GM21717 (cell line): ENCODE measurements around the gene ENGASE.
"Not testable (repeated sequence)": the region's sequence is repeated elsewhere in the genome, so short reads cannot be mapped to it uniquely, and the experiment has no call there.

ENCODE experiments used
- ATAC-seq: cut with Tn5 transposase; IDR thresholded peaks from one replicate; pipeline ENCODE4 v1.9.1; 2021; ENCODE audit warnings: mild to moderate bottlenecking, moderate library complexity; ENCODE audit not compliant: unreplicated experiment

Gene ENGASE, protein sequence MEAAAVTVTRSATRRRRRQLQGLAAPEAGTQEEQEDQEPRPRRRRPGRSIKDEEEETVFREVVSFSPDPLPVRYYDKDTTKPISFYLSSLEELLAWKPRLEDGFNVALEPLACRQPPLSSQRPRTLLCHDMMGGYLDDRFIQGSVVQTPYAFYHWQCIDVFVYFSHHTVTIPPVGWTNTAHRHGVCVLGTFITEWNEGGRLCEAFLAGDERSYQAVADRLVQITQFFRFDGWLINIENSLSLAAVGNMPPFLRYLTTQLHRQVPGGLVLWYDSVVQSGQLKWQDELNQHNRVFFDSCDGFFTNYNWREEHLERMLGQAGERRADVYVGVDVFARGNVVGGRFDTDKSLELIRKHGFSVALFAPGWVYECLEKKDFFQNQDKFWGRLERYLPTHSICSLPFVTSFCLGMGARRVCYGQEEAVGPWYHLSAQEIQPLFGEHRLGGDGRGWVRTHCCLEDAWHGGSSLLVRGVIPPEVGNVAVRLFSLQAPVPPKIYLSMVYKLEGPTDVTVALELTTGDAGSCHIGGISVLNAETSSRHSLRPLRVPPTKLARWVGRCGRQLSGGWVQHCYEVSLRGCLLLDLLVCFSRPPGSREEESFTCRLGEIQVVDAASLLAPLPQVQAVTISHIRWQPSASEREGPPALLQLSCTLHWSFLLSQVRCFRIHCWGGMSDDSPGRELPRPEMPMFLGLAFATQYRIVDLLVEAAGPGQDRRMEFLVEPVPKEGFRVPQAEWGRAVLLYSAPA

DNA sequence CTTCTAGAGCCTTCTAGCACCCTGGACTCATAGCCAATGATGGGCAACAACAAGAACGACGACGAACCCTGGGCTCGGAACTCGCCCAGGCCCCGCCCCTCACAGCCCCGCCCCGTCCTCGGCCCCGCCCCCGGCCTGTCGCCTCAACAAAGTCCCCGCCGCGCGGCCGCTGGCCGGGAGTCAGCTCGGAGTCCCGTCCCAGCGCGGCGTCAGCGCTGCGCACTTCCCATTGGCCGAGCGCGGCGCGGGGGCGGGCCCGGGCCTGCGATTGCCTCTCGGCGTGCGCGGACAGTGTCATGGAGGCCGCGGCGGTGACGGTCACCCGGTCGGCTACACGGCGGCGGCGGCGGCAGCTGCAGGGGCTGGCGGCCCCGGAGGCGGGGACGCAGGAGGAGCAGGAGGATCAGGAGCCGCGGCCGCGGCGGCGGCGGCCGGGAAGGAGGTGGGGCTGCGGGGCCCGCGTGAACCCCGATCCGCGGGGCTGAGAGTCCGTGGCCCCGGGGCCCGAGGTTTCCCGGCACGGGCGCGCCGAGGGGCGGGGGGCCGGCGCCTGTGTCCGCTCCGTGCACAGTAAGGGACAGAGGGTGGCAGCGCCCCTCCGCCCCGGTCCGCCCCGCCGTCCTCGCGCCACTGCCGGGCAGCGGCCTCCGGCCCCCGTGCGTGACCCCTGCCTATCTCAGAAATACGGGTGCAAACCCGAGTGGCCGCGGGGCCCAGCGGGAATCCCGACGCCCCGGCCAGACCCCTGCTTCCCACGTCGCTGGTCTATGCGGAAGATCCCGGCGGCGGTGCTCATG lies at the start of gene ENGASE:
TSS of gene ENGASE (plus strand) at position 176 of the 797 bp plus-strand sequence. CDS start at position 297, 121 bp downstream.
- peak; percentile 85 for ATAC-seq

DNA sequence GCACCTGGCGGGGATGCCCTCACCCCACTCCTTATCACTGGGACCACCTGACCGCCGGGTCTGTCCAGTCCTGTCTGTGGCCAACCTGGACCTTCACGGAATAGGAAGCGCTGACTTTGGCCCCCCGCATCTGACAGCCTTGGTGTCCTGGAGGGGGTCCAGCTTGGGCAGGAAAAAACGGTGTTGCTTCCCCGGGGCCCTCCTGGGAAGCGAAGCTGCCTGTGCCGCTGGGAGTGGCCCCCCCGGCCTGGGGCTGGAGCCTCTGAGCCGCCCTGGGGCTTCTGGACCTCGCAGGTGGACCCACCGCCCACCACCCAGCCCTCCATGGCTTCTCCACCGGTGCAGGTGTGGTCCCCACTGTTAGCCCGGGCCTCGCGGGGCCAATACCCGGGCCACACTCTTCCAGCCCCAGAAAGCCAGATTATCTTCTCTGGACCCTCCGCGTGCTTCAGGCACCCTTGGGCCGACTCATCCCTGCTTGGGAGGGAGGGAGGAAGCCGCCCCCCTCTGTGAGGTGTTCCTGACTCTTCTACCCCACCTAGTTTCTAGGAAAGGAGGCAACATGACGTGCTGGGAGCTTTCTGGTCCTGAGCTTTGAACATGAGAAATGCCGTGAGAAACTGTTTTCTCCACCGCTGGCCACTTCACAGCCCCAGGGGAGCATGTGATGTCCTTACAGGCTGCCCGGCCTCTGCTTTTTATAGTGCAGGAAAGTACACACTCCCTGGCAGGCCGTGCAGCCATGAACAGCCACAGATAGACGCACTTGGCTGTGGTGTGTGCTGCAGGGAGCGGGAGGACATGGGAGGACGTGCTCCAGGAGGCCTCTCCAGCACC lies 49.5 kb upstream of the ENGASE start:
- ATAC-seq: no peak

DNA sequence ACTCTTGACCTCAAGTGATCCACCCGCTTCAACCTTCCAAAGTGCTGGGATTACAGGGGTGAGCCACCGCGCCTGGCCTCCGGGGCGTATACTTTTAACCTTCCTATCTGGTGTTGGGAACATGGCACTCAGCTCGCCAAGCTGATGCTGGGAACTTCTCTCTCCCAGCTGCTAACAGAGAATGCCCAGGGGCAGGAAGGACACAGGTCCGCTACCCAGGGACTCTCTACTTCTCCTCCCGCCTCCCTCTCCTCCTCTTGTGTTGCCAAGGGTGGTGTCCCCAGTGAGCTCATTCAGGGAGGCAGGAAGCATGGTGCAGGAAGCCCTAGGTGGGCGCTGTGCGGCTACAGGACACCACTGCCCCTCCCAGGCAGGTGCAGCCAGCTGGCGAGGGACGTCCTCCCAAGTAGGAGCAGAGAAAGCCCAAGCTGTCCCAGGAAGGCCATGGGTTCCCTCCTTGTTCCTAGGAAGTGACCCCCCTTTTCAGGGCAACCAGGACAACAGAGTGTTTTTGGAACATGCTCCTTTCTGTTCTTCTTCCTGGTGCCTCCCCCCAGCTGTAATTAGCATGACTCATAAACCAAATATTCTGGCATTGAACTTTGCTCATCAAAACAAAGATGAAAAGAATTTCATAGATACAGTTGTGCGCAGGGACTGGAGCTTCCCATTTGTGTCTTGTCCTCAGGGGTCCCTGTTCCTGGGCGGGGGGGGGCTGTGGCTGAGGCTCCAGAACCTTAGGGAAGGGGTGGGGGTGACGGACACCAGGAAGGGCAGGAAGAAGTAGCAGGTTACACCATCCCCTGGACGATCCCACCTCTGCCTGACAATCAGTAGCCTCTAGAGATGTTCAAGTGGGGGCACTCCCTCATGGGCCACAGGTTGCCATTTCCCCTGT lies 48.0 kb upstream of the ENGASE start:
- ATAC-seq: no peak

DNA sequence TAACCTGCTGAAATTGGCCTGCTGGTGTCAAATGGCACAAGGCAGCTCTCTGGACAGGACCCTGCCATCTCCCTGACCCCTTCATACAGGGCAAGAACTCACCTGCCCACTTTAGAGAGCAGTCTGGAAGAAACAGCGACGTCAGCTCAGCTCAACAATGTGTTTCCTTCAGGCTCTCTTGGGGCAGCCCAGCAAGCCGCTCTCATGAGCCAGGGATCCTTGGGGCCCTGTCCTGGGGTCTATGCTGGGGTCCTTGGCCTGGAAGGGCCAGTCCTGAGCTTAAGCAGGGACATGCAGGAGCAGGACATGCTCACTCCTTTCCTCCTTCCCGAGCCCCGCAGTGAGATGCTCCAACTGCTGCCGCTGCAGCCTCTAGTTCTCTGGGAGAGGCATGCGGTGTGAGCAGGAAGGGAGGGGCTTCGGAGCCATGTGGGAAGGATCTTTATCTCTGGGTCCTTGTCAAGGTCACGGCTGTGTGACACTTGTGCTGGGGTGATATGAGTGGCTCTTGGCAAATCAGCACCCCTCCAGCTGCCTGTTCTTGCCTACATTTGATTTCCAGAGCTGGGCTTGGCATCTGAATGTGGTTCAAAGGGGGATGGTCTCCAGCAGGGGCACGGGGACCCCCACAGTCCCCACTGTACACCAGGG lies 47.2 kb upstream of the ENGASE start:
- ATAC-seq: no peak

DNA sequence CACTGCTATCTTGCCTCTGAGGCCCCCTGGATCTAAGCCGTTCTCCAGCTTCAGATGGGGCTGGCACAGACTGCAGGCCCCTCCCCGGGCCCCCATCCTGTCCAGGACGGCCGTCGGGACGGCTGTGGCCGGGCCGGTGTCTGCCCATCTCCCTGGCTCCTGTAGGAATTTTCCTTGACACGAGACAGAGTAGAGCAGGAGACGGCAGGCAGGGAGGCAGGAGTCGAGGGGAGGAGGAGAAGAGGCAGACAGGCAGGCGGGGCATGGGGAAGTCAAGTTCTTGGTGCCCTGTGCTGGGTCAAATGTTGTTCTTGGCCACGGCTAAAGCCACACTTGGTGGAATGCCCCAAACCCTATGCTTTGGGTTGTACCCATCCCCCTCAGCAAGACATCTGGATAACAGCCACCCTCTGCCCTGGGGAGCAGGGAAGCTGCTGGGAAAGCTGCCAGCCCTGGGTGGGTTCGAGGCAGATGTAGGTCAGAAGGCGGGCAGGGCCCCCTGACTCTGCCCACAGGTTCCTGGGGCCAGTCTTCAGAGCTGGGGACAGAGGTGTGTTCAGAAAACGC lies 46.6 kb upstream of the ENGASE start:
- ATAC-seq: no peak

DNA sequence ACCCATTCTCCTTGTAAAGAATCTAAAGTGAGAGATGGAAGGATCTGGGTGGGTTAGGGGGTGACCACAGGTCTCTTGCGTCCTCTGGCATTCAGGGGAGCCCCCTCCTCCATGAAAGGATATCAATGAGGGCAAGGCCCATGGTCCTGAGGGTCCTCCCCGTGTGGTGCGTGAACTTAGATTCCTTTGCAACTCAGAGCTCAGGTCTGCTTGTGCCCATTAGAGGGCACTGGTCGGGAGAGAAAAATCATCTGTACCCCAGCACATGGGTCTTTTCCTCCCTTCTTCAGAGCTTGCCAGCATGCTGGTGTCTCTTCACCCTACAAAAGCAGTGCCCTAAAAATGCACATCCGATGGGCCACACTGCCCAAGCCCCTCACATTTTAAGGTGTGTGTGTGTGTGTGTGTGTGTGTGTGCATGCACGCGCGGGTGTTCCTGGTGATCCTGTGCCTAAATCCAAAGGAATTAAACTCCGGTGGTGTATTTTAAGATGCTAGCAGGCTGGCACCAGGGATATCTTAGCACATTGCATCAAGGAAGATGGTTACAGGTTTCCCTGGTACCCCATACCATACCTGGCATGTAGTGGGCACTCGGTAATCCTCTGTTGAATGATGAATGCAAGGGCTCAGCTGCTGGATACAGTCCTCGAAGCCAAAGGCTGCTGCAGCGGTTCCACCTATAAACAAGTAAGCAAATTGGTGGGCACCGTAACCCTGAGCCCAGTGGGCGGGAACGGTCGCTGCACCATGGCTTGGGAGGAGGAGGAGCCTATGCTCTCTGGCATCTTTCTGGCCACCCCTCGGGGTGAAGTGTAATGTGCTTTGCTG lies 45.9 kb upstream of the ENGASE start:
- no peak for ATAC-seq

DNA sequence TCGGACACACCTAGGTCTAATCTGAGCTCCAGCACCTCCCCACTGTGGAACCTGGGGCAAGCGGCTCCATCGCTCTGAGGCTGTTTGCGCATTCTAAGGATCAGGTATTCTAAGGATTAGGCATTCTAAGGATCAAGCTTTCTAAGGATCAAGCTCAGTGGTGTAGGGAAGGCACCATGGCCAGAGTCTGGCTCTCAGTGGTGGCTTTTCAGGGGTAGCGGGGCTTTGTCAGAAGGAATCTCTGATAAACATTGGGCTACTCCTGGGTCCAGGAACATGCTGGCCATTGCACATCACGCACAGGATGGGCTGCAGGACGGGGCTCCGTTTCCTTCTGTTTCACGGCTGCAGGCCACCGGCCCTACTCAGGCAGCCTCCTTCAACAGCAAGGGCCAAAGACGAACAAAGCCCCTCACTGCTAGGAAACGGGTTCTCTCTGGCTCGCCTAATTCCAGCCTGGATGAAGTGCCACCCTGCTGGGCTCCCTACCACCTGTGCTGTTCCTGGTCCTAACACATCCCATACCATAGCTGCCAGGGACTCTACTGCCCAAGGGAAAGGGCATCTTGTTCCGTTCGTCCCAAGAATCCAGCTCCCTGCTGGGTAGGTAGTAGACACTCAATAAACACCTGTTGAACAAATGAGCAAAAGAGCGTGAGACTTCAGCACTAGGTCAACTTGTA lies 45.2 kb upstream of the ENGASE start:
- no peak for ATAC-seq

DNA sequence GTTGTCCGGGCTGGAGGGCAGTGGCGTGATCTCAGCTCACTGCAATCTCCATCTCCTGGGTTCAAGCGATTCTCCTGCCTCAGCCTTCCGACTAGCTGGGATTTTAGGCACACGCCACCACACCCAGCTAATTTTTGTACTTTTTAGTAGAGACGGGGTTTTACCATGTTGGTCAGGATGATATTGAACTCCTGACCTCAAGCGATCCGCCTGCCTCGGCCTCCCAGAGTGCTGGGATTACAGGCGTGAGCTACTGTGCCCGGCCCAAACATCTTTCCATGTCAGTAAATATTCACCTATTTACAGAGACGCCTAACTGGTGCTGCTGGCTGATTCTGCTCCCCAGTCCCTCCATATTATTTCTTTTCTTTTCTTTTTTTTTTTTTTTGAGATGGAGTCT lies 44.0 kb upstream of the ENGASE start:
- ATAC-seq: not testable (repeated sequence)

DNA sequence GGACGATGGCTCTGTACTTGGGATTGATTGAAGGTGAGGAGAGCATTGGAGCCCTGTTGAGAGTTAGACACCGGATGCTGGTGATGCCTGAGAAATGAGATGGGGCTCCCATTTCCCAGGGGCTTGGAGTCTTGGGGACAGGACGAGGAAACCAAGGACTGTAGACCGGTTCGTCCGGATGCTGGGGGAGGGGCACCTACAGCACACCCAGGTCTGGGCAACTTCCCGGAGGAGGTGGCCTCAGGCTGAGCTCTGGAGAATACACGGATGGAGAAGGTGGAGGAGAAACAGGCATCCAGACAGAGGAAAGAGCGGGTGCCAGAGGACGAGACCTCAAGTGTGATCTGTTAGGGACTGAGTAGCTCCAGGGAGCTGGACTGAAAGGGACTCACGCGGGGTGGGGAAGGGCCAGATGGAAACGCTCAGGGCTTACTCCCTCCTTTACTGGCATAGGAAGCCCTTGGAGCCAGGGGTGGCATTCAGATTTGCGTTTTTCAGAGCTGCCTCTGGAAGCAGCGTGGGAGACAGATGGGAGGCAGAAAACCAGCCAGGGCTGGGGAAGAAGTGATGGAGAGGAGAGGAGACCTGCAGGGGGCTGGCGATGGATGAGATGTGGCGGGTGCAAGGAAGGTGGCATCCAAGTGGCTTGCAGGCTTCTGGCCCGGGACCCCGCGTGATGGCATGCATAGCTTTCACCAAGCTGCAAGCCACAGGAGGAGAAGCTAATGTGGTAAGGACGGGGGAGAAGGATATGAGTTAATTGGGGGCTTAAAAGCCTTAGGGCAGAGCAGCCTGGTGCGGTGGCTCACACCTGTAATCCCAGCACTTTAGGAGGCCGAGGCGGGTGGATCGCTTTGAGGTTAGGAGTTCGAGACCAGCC lies 42.4 kb upstream of the ENGASE start:
- ATAC-seq: no peak

DNA sequence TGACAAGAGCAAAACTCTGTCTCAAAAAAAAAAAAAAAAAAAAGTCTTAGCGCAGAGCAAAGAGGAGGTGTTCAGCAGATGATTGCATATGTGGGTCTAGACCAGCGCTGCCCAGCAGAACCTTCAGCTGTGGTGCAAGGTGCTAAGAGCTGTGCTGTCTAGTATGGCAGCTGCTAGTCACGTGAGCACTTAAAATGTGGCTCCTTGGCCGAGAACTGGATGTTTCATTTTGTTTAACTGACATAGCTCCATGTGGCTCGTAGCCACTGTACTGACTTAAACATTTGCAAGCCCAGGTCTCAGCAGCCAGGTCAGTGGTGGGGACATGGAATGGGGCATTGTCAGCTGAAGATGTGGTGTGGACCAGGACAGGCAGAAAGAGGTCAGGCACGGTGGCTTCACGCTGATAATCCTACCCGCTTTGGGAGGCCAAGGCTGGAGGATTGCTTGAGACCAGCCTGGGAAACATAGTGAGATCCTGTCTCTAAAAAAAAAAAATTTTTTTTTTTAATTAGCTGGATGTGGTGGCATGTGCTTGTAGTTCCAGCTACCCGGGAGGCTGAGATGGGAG lies 41.5 kb upstream of the ENGASE start:
- no peak for ATAC-seq

DNA sequence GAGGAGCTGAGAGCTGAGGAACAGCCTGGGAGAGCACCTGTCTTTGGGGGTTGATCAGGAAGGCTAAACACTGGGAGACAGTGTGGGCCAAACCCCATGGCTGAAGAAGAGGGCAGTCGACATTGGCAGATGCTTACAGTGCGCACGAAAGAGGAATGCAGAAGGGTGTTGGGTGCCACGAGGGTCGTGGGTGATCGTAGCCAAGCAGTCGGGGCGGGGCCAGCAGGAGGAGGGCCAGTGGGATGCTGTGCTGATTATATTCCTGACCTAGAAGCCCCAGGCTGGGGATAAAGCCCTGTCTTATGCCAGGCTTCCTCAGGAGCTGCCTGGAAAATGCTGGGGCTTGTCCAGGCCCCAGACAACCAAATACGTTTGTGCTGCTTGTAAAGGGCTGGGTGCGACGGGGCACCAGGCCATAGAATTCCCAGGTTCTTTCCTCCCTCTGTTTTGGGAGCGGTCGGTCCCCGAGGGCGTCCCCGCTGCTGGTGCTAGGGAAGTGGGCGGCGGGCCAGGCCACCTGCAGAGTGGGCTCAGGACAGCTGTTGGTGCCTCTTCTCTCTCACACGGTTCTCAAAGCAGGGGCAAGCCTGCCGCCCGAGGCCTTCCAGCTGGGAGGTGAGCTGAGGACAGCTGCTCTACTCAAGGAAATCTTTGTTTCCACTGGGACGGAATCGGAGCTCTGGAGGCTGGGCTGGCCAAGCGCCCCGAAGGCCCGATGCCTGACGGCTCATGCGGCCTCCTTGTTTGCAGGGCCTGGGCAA lies 40.7 kb upstream of the ENGASE start:
- ATAC-seq: no peak

DNA sequence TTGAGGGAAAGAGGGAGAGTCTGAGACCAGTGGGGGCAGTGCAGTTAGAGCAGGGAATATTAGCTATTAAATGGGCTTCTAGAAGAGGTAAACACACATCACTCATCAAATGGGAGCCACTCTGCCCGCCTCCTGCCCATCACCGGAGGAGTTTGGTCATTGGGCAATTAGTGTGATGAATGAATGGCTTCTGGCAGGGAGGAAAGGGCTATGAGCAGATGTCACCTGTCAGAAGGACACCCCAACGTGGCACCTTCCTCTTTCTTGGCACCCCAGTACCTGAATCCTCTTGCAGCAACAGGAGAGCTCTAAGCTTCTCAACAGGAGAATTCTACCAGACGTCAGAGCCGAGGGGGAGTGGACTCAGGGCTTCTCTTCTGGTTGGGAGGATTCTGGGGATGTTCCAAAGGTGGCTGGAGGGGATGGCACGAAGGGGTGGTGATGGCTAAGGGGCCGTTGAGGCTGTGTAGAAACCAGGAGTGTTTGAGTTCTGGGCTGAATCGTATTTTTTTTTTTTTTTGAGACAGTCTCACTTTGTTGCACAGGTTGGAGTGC lies 39.6 kb upstream of the ENGASE start:
- no peak for ATAC-seq

DNA sequence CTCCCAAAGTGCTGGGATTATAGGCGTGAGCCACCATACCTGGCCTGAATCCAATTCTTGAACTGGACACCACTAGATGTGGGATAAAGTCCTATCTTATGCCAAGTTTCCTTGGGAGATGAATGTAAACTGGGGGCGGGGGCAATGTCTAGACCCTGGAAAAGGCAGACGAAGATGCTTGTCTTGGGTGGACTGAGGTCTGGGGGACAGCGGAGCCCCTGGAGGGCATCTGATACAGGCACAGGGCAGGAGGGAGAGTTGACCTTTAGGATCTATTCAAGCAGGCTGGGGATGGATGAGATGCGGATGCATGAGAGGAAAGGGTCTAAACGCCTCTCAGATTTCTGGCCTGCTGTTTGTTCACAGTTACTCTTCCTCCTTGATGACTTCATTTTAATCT lies 38.9 kb upstream of the ENGASE start:
- no peak for ATAC-seq

DNA sequence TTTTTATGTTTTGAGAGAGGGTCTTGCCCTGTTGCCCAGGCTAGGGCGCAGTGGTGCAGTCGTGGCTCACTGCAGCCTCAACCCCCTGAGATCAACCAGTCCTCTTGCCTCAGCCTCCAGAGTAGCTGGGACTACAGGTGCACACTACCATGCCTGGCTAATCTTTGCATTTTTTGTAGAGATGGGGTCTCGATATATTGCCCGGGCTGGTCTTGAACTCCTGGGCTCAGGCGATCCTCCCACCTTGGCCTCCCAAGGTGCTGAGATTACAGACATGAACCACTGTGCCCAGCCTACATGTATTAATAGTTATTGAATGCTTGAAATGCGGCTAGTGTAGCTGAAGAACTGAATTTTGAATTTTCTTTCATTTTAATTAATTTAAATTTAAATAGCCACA lies 38.4 kb upstream of the ENGASE start:
- ATAC-seq: no peak

DNA sequence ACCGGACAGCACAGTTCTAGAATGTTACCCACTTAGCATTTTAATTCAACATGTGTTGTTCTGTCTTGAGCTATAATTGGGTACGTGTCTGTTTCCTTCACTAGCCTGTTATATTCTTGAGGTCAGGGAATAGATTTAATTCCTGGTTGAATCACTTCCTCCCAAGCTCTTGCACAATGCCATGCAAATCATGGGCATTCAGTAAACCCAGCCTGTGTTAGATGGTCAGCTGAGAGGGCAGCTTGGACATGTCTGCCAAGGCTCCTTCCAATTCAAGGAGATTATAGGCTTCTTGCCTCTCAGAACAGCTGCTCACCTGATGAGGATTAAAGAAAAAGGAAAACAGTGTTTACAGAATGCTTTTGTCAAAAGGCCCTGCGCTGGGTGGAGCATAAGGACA lies 38.0 kb upstream of the ENGASE start:
- no peak for ATAC-seq
